IMR-90 (cell line): ENCODE measurements around the gene ATP6V1G1. TPM values are rescaled to one million over a fixed set of nuclear protein-coding genes. Genes with fewer than 3 reads are reported as not detected.

Source experiments
- ATAC-seq: fragments of 200-7000 bp; cut with Tn5 transposase; 2 replicates; pipeline ENCODE4 v1.9.1; 2020; ENCODE audit warnings: low read depth, mild to moderate bottlenecking, moderate library complexity
- BruUV-seq: library from RNA; stranded (reverse); fragments of 400-500 nt; replicated peaks from 2 replicates; lab custom pipeline; 2021; lab: Mats Ljungman, UMichigan
- CTCF ChIA-PET: fragments of 300-600 bp; formaldehyde crosslinking; extraction: SDS; loops from one replicate; lab custom pipeline; 2021; ENCODE audit warnings: antibody characterized with exemption; lab: Yijun Ruan, JAX
- POLR2A ChIA-PET: fragments of 300-600 bp; sonication (Branson Sonifier 250); formaldehyde crosslinking; loops from one replicate; lab custom pipeline; 2022; ENCODE audit warnings: antibody characterized with exemption; ENCODE audit not compliant: unreplicated experiment; lab: Charles Lee
- DNase-seq: peaks from one replicate; pipeline ENCODE4 v3.0.0; 2013
- H2AFZ ChIP-seq: replicated peaks from 2 replicates; pipeline ENCODE3; 2013; ENCODE audit warnings: low read length, mild to moderate bottlenecking; ENCODE audit not compliant: poor library complexity
- H2AK5ac ChIP-seq: 2 replicates; pipeline ENCODE4 v1.6.1; 2013; ENCODE audit warnings: low read depth, low read length, inconsistent platforms
- H2AK9ac ChIP-seq: replicated peaks from 2 replicates; pipeline ENCODE3; 2013; ENCODE audit warnings: mild to moderate bottlenecking, low read depth, low read length, moderate library complexity; ENCODE audit not compliant: poor library complexity
- H2BK120ac ChIP-seq: 2 replicates; pipeline ENCODE4 v1.6.1; 2013; ENCODE audit warnings: low read depth, low read length, inconsistent platforms
- H2BK15ac ChIP-seq: 3 replicates; pipeline ENCODE4 v1.6.1; 2013; ENCODE audit warnings: low read depth, low read length, inconsistent platforms
- H2BK20ac ChIP-seq: 2 replicates; pipeline ENCODE4 v1.6.1; 2013; ENCODE audit warnings: low read depth, mild to moderate bottlenecking, inconsistent platforms, low read length, moderate library complexity
- H2BK5ac ChIP-seq: 2 replicates; pipeline ENCODE4 v1.6.1; 2013; ENCODE audit warnings: mild to moderate bottlenecking, low read depth, low read length, inconsistent platforms; ENCODE audit not compliant: poor library complexity, severe bottlenecking
- H3K14ac ChIP-seq: replicated peaks from 2 replicates; pipeline ENCODE4 v1.6.1; 2013; ENCODE audit warnings: low read depth, low read length, inconsistent platforms
- H3K18ac ChIP-seq: 2 replicates; pipeline ENCODE4 v1.6.1; 2013; ENCODE audit warnings: low read depth, low read length, control low read depth
- H3K23ac ChIP-seq: 2 replicates; pipeline ENCODE4 v1.6.1; 2013; ENCODE audit warnings: low read depth, low read length, inconsistent platforms
- H3K27ac ChIP-seq: 2 replicates; pipeline ENCODE4 v1.5.1; 2013; ENCODE audit warnings: mild to moderate bottlenecking, control low read depth, low read length; ENCODE audit not compliant: insufficient read depth
- H3K27me3 ChIP-seq: 2 replicates; pipeline ENCODE4 v1.6.1; 2013; ENCODE audit warnings: low read length; ENCODE audit not compliant: control insufficient read depth, insufficient read depth
- H3K36me3 ChIP-seq: 2 replicates; pipeline ENCODE4 v1.6.1; 2013; ENCODE audit warnings: low read length, mixed read lengths; ENCODE audit not compliant: control insufficient read depth, insufficient read depth
- H3K4ac ChIP-seq: 2 replicates; pipeline ENCODE4 v1.6.1; 2013; ENCODE audit warnings: low read depth, low read length, inconsistent platforms
- H3K4me1 ChIP-seq: 2 replicates; pipeline ENCODE4 v1.6.1; 2013; ENCODE audit warnings: low read length, mixed read lengths; ENCODE audit not compliant: control insufficient read depth, insufficient read depth
- H3K4me2 ChIP-seq: 2 replicates; pipeline ENCODE4 v1.6.1; 2013; ENCODE audit warnings: low read depth, mild to moderate bottlenecking, control low read depth, low read length, moderate library complexity
- H3K4me3 ChIP-seq: 2 replicates; pipeline ENCODE4 v1.5.1; 2013; ENCODE audit warnings: low read depth, mild to moderate bottlenecking, control low read depth, low read length, moderate library complexity; ENCODE audit not compliant: insufficient read depth
- H3K56ac ChIP-seq: 2 replicates; pipeline ENCODE4 v1.6.1; 2013; ENCODE audit warnings: low read length, inconsistent platforms; ENCODE audit not compliant: insufficient read depth; ENCODE audit errors: extremely low read depth
- H3K79me1 ChIP-seq, 2 experiments: 2 replicates each; pipeline ENCODE4 v1.6.1; 2013; ENCODE audit warnings: low read length in 2 of 2, inconsistent platforms in 1 of 2, low read depth in 1 of 2
- H3K9ac ChIP-seq: 2 replicates; pipeline ENCODE4 v1.6.1; 2013; ENCODE audit warnings: low read depth, low read length, control low read depth
- H3K9me1 ChIP-seq: 2 replicates; pipeline ENCODE4 v1.6.1; 2013; ENCODE audit warnings: low read length, inconsistent platforms; ENCODE audit not compliant: insufficient read depth
- H3K9me3 ChIP-seq: 2 replicates; pipeline ENCODE4 v1.6.1; 2013; ENCODE audit warnings: low read length; ENCODE audit not compliant: control insufficient read depth, insufficient read depth
- H4K20me1 ChIP-seq: 2 replicates; pipeline ENCODE4 v1.6.1; 2013; ENCODE audit warnings: low read length, inconsistent platforms; ENCODE audit not compliant: insufficient read depth
- H4K5ac ChIP-seq: 2 replicates; pipeline ENCODE4 v1.6.1; 2013; ENCODE audit warnings: mild to moderate bottlenecking, low read depth, low read length, control low read depth
- H4K8ac ChIP-seq, 2 experiments: 2 replicates each; pipeline ENCODE4 v1.6.1; 2013; ENCODE audit warnings: low read depth in 2 of 2, low read length in 2 of 2, control low read depth in 1 of 2, inconsistent platforms in 1 of 2
- H4K91ac ChIP-seq: 2 replicates; pipeline ENCODE4 v1.6.1; 2013; ENCODE audit warnings: low read depth, low read length, inconsistent platforms; ENCODE audit not compliant: insufficient read depth
- BHLHE40 ChIP-seq: fragments of 150-350 bp; IDR thresholded peaks from 2 replicates; pipeline ENCODE4 v1.6.1; 2016; ENCODE audit warnings: mild to moderate bottlenecking, low read depth, low read length
- CHD1 ChIP-seq: IDR thresholded peaks from 2 replicates; pipeline ENCODE4 v1.6.1; 2012; ENCODE audit warnings: low read depth, low read length, improper control_type of control experiment
- FOS ChIP-seq: fragments of 150-350 bp; IDR thresholded peaks from 2 replicates; pipeline ENCODE4 v1.6.1; 2016; ENCODE audit warnings: low read depth, low read length
- MAFK ChIP-seq: IDR thresholded peaks from 2 replicates; pipeline ENCODE4 v1.6.1; 2012; ENCODE audit warnings: low read depth, low read length, improper control_type of control experiment
- MAZ ChIP-seq: IDR thresholded peaks from 2 replicates; pipeline ENCODE4 v1.6.1; 2012; ENCODE audit warnings: low read depth, mild to moderate bottlenecking, low read length, improper control_type of control experiment, moderate library complexity, borderline replicate concordance
- MXI1 ChIP-seq: IDR thresholded peaks from 2 replicates; pipeline ENCODE4 v1.6.1; 2012; ENCODE audit warnings: low read depth, mild to moderate bottlenecking, low read length, moderate library complexity, borderline replicate concordance
- NFE2L2 ChIP-seq: fragments of 150-350 bp; IDR thresholded peaks from 2 replicates; pipeline ENCODE4 v1.6.1; 2016; ENCODE audit warnings: low read depth, mild to moderate bottlenecking, low read length
- POLR2A ChIP-seq: IDR thresholded peaks from 2 replicates; pipeline ENCODE4 v1.6.1; 2012; ENCODE audit warnings: mild to moderate bottlenecking, low read depth, low read length
- RCOR1 ChIP-seq: IDR thresholded peaks from 2 replicates; pipeline ENCODE4 v1.6.1; 2012; ENCODE audit warnings: mild to moderate bottlenecking, low read length, improper control_type of control experiment; ENCODE audit not compliant: insufficient replicate concordance
- RFX5 ChIP-seq: IDR thresholded peaks from 2 replicates; pipeline ENCODE4 v1.8.0; 2012; ENCODE audit warnings: low read depth, mild to moderate bottlenecking, low read length, moderate library complexity
- SMC3 ChIP-seq: fragments of 150-350 bp; IDR thresholded peaks from 2 replicates; pipeline ENCODE4 v1.6.1; 2016; ENCODE audit warnings: low read depth, mild to moderate bottlenecking, antibody characterized with exemption, low read length, moderate library complexity
- WGBS, 2 experiments: methylation state at CpG; one replicate each; pipeline versions ENCODE4 v1.1.5 to v1.1.7; 2013; ENCODE audit warnings: missing lambda C conversion rate in 2 of 2; ENCODE audit not compliant: insufficient read length in 1 of 2; ENCODE audit errors: extremely low coverage in 2 of 2; 5-methylcytosine and 5-hydroxymethylcytosine counted together
- dilution Hi-C: fragments of 300-500 bp; cut with HindIII; formaldehyde crosslinking; loops from one replicate; pipeline ENCODE4 v1.14.3; 2018; ENCODE audit warnings: low sequenced_read_pairs; ENCODE audit not compliant: unreplicated experiment
- in situ Hi-C: fragments of 300-500 bp; cut with MboI; formaldehyde crosslinking; loops from 3 replicates; pipeline ENCODE4 v1.14.3; 2019; ENCODE audit warnings: low sequenced_read_pairs, inconsistent platforms, mixed read lengths
- intact Hi-C: fragments of 100-400 bp; cut with micrococcal nuclease; formaldehyde crosslinking; loops from 2 replicates; pipeline ENCODE4 v1.10.0; 2022
- polyA plus RNA-seq, 3 experiments: library from polyadenylated mRNA; depleted of rRNA; stranded (reverse); fragments of >200 nt; gene quantifications; 2 replicates each; pipeline ENCODE4 v1.2.3, GENCODE V29; 2012; ENCODE audit warnings: low replicate concordance in 1 of 3
- total RNA-seq: library from RNA; depleted of rRNA; stranded (reverse); fragments of >200 nt; gene quantifications from 2 replicates; pipeline ENCODE4 v1.2.3, GENCODE V29; 2012
- TF ChIP-seq, protein P1 (sequence below): conservative IDR thresholded peaks from 2 replicates; pipeline ENCODE4 v1.5.1; 2012; ENCODE audit warnings: mild to moderate bottlenecking, low read depth, low read length, improper control_type of control experiment
- TF ChIP-seq, protein P2 (sequence below): fragments of 150-350 bp; IDR thresholded peaks from 2 replicates; pipeline ENCODE4 v1.6.1; 2016; ENCODE audit warnings: low read depth, mild to moderate bottlenecking, low read length, moderate library complexity, borderline replicate concordance
- TF ChIP-seq, protein P3 (sequence below): fragments of 150-350 bp; IDR thresholded peaks from 2 replicates; pipeline ENCODE4 v1.6.1; 2017; ENCODE audit warnings: mild to moderate bottlenecking, antibody characterized with exemption, low read length, low read depth

ATP6V1G1 gene
- total and polyA plus RNA-seq, 2 of the 4 experiments (the other 2 are of a cell fraction), result 52.0 to 70.9 TPM

DNA sequence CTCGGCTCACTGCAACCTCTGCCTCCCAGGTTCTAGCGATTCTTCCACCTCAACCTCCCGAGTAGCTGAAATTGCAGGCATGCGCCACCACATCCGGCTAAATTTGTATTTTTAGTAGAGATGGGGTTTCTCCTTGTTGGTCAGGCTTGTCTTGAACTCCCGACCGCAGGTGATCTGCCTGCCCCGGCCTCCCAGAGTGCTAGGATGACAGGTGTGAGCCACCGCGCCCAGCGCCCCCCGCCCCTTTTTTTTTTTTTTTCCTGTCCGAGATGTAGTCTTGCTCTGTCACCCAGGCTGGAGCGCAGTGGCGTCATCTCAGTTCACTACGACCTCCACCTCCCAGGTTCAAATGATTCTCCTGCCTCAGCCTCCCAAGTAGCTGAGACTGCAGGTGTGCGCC lies 6.6 kb downstream of the ATP6V1G1 start:
- H3K27ac ChIP-seq, result no peak overlapping the region
- no peak overlapping the region for H2BK15ac ChIP-seq
- no peak overlapping the region for H3K4ac ChIP-seq
- no peak overlapping the region for H3K14ac ChIP-seq
- H2AK9ac ChIP-seq, result no peak overlapping the region
- H2BK20ac ChIP-seq, result no peak overlapping the region
- H3K23ac ChIP-seq, result no peak overlapping the region
- no peak overlapping the region for H4K91ac ChIP-seq
- dilution Hi-C loops (no loop called here), intact Hi-C loops (no loop called here), in situ Hi-C loops (no loop called here)
- no peak for TF ChIP-seq SMC3
- no peak for TF ChIP-seq FOS
- TF ChIP-seq RCOR1, result no peak
- TF ChIP-seq, protein P1, sequence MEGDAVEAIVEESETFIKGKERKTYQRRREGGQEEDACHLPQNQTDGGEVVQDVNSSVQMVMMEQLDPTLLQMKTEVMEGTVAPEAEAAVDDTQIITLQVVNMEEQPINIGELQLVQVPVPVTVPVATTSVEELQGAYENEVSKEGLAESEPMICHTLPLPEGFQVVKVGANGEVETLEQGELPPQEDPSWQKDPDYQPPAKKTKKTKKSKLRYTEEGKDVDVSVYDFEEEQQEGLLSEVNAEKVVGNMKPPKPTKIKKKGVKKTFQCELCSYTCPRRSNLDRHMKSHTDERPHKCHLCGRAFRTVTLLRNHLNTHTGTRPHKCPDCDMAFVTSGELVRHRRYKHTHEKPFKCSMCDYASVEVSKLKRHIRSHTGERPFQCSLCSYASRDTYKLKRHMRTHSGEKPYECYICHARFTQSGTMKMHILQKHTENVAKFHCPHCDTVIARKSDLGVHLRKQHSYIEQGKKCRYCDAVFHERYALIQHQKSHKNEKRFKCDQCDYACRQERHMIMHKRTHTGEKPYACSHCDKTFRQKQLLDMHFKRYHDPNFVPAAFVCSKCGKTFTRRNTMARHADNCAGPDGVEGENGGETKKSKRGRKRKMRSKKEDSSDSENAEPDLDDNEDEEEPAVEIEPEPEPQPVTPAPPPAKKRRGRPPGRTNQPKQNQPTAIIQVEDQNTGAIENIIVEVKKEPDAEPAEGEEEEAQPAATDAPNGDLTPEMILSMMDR, result no peak
- TF ChIP-seq RFX5, result no peak
- no peak for TF ChIP-seq MAZ
- TF ChIP-seq MXI1, result no peak
- TF ChIP-seq CHD1, result no peak
- no peak for TF ChIP-seq NFE2L2
- TF ChIP-seq MAFK, result no peak
- no peak for TF ChIP-seq BHLHE40
- TF ChIP-seq, protein P2, sequence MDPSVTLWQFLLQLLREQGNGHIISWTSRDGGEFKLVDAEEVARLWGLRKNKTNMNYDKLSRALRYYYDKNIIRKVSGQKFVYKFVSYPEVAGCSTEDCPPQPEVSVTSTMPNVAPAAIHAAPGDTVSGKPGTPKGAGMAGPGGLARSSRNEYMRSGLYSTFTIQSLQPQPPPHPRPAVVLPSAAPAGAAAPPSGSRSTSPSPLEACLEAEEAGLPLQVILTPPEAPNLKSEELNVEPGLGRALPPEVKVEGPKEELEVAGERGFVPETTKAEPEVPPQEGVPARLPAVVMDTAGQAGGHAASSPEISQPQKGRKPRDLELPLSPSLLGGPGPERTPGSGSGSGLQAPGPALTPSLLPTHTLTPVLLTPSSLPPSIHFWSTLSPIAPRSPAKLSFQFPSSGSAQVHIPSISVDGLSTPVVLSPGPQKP, result no peak
- TF ChIP-seq, protein P3, sequence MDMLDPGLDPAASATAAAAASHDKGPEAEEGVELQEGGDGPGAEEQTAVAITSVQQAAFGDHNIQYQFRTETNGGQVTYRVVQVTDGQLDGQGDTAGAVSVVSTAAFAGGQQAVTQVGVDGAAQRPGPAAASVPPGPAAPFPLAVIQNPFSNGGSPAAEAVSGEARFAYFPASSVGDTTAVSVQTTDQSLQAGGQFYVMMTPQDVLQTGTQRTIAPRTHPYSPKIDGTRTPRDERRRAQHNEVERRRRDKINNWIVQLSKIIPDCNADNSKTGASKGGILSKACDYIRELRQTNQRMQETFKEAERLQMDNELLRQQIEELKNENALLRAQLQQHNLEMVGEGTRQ, result no peak
- TF ChIP-seq POLR2A, result no peak
- no peak overlapping the region for H2BK5ac ChIP-seq
- peaks cover 3% of the 10 kb centered on the region; the same call in 1 of the 2 replicates for H3K4me1 ChIP-seq
- no peak overlapping the region for H2AFZ ChIP-seq
- H3K36me3 ChIP-seq, result peaks cover 38% of the 10 kb centered on the region
- H3K9me1 ChIP-seq, result peaks cover 10% of the 10 kb centered on the region; the same call in 1 of the 2 replicates
- no peak overlapping the region for H3K18ac ChIP-seq
- peaks cover 24 to 67% of the 10 kb centered on the region in 2 experiments for H3K79me1 ChIP-seq
- H3K9me3 ChIP-seq, result no peaks in the 10 kb centered on the region
- no peak overlapping the region for H3K4me2 ChIP-seq
- no peak for DNase-seq
- CTCF ChIA-PET, result no interaction called here
- no peak overlapping the region for H3K4me3 ChIP-seq
- H4K5ac ChIP-seq, result no peak overlapping the region
- no peak overlapping the region for H2AK5ac ChIP-seq
- no peak overlapping the region for H2BK120ac ChIP-seq
- 100% methylated on average over 1 of the region's 17 CpGs; no CpG with 5 or more reads in 1 of the 2 experiments for WGBS, 2 experiments
- H4K8ac ChIP-seq, result no peak overlapping the region
- H4K20me1 ChIP-seq, result peaks cover 65% of the 10 kb centered on the region
- H3K9ac ChIP-seq, result no peak overlapping the region
- BruUV-seq, result no TSS peak
- POLR2A ChIA-PET, result no interaction called here
- no peak for ATAC-seq
- H3K56ac ChIP-seq, result no peak overlapping the region
- H3K27me3 ChIP-seq, result no peaks in the 10 kb centered on the region
